Cardiac muscle cell (in vitro differentiated cells and primary cell): Measurements from ENCODE around the gene ALPL. TPM values are rescaled to one million over a fixed set of nuclear protein-coding genes. Genes with fewer than 3 reads are reported as not detected.
A peak's percentile ranks its signal among the peaks of the same experiment; 100 is the strongest.

Experiments used
- DNase-seq, 2 donors: peaks; one replicate each; pipeline versions ENCODE4 v3.0.0 to v3.0.0-alpha.2; 2010 to 2017; ENCODE audit warnings: low read depth in 1 of 2, low spot score in 1 of 2
- H3K27ac ChIP-seq: fragments of 200-600 bp; sonication (generic); 2 replicates; pipeline ENCODE4 v1.5.1; 2016
- H3K27me3 ChIP-seq: fragments of 200-600 bp; sonication (generic); 2 replicates; pipeline ENCODE4 v1.6.0; 2016; ENCODE audit warnings: control low read depth
- H3K36me3 ChIP-seq: fragments of 200-600 bp; sonication (generic); 2 replicates; pipeline ENCODE4 v1.5.1; 2016; ENCODE audit warnings: control low read depth
- H3K4me1 ChIP-seq: fragments of 200-600 bp; sonication (generic); 2 replicates; pipeline ENCODE4 v1.8.1; 2017; ENCODE audit warnings: low read depth, mild to moderate bottlenecking, mixed run types
- H3K4me3 ChIP-seq: fragments of 200-600 bp; sonication (generic); 2 replicates; pipeline ENCODE4 v1.5.1; 2016; ENCODE audit warnings: mild to moderate bottlenecking
- H3K9me3 ChIP-seq: fragments of 200-600 bp; sonication (generic); 2 replicates; pipeline ENCODE4 v1.5.1; 2017; ENCODE audit warnings: low read depth, mild to moderate bottlenecking, control low read depth
- CTCF ChIP-seq: IDR thresholded peaks from 2 replicates; pipeline ENCODE4 v1.5.1; 2012; ENCODE audit warnings: low read depth, mild to moderate bottlenecking, low read length
- polyA plus RNA-seq: library from polyadenylated mRNA; unstranded; fragments of >200 nt; fragmentation: Nextera tagmentation; extraction: Ambion mirVana; gene quantifications from 2 replicates; pipeline ENCODE4 v1.2.1, GENCODE V29; 2016
- total RNA-seq: library from RNA; depleted of rRNA; stranded (reverse); fragments of >200 nt; gene quantifications from 2 replicates; pipeline ENCODE4 v1.2.3, GENCODE V29; 2016

Gene ALPL
- total and polyA plus RNA-seq, 2 experiments from 2014 or later = 0.21 to 0.27 TPM

GRCh38 chr1:21541329-21541728, 32.1 kb downstream of the ALPL start:
- no peak for DNase-seq
- H3K27ac ChIP-seq = no peak overlapping the region
- no peak for TF ChIP-seq CTCF
- H3K4me3 ChIP-seq = no peak overlapping the region
- H3K4me1 ChIP-seq = no peaks in the 10 kb centered on the region
- no peaks in the 10 kb centered on the region for H3K36me3 ChIP-seq
- no peaks in the 10 kb centered on the region for H3K9me3 ChIP-seq
- no peaks in the 10 kb centered on the region for H3K27me3 ChIP-seq

- no peak overlapping the region for H3K27ac ChIP-seq
- TF ChIP-seq CTCF = no peak
- no peaks in the 10 kb centered on the region for H3K36me3 ChIP-seq
- H3K4me3 ChIP-seq = no peak overlapping the region
- H3K27me3 ChIP-seq = no peaks in the 10 kb centered on the region
- no peaks in the 10 kb centered on the region for H3K4me1 ChIP-seq
- peak in 1 of 2 donors; percentile 80 for DNase-seq
- no peaks in the 10 kb centered on the region for H3K9me3 ChIP-seq
Observed at GRCh38 chr1:21541835-21542234, 32.6 kb downstream of the ALPL start.

GRCh38 chr1:21543598-21543997, 34.4 kb downstream of the ALPL start:
- TF ChIP-seq CTCF = no peak
- Histone ChIP-seq H3K9me3 (no peaks in the 10 kb centered on the region), H3K27ac (no peak overlapping the region), H3K36me3 (no peaks in the 10 kb centered on the region), H3K4me1 (no peaks in the 10 kb centered on the region), H3K4me3 (no peak overlapping the region), H3K27me3 (no peaks in the 10 kb centered on the region)
- DNase-seq = no peak

- Histone ChIP-seq H3K4me3 (no peak overlapping the region), H3K36me3 (no peaks in the 10 kb centered on the region), H3K9me3 (no peaks in the 10 kb centered on the region), H3K27ac (no peak overlapping the region), H3K27me3 (no peaks in the 10 kb centered on the region), H3K4me1 (no peaks in the 10 kb centered on the region)
- TF ChIP-seq CTCF = no peak
- DNase-seq = no peak
Observed at GRCh38 chr1:21544095-21544494, 34.9 kb downstream of the ALPL start.

- H3K4me3 ChIP-seq = no peak overlapping the region
- no peak for TF ChIP-seq CTCF
- no peaks in the 10 kb centered on the region for H3K4me1 ChIP-seq
- no peaks in the 10 kb centered on the region for H3K27me3 ChIP-seq
- no peak overlapping the region for H3K27ac ChIP-seq
- no peaks in the 10 kb centered on the region for H3K9me3 ChIP-seq
- no peaks in the 10 kb centered on the region for H3K36me3 ChIP-seq
- DNase-seq = peak in 1 of 2 donors; percentile 80
Observed at GRCh38 chr1:21546122-21546825, 37.1 kb downstream of the ALPL start.
